H9 (cell line): ENCODE results near the gene TNIK. TPM values are rescaled to one million over a fixed set of nuclear protein-coding genes. Genes with fewer than 3 reads are reported as not detected.

Experiments used
- DNase-seq: peaks from one replicate; pipeline ENCODE4 v3.0.0-alpha.2; 2017
- H2AFZ ChIP-seq: one replicate; pipeline ENCODE4 v1.6.1; 2013; ENCODE audit warnings: mild to moderate bottlenecking, low read length, control low read depth, moderate library complexity
- H2AK5ac ChIP-seq: 2 replicates; pipeline ENCODE4 v1.6.1; 2013; ENCODE audit warnings: low read length, control low read depth, mixed read lengths; ENCODE audit not compliant: insufficient read length
- H2BK120ac ChIP-seq: one replicate; pipeline ENCODE4 v1.6.1; 2013; ENCODE audit warnings: low read depth, mild to moderate bottlenecking, low read length, control low read depth, inconsistent platforms; ENCODE audit not compliant: poor library complexity, severe bottlenecking
- H2BK12ac ChIP-seq: 2 replicates; pipeline ENCODE4 v1.6.1; 2013; ENCODE audit warnings: low read length, control low read depth, mixed read lengths, low read depth; ENCODE audit not compliant: insufficient read length
- H2BK15ac ChIP-seq: 2 replicates; pipeline ENCODE4 v1.6.1; 2013; ENCODE audit warnings: low read depth, low read length, control low read depth
- H2BK20ac ChIP-seq: one replicate; pipeline ENCODE4 v1.6.1; 2013; ENCODE audit warnings: low read depth, mild to moderate bottlenecking, low read length, control low read depth, inconsistent platforms; ENCODE audit not compliant: poor library complexity, severe bottlenecking
- H2BK5ac ChIP-seq: 2 replicates; pipeline ENCODE4 v1.6.1; 2013; ENCODE audit warnings: low read length, control low read depth, mixed read lengths; ENCODE audit not compliant: insufficient read length
- H3K14ac ChIP-seq: 2 replicates; pipeline ENCODE4 v1.6.1; 2013; ENCODE audit warnings: low read length, control low read depth; ENCODE audit not compliant: insufficient read depth
- H3K18ac ChIP-seq: 2 replicates; pipeline ENCODE4 v1.6.1; 2013; ENCODE audit warnings: low read depth, mild to moderate bottlenecking, mixed read lengths, low read length, control low read depth; ENCODE audit not compliant: insufficient read length
- H3K23ac ChIP-seq: 2 replicates; pipeline ENCODE4 v1.6.1; 2013; ENCODE audit warnings: low read length, control low read depth, mixed read lengths, low read depth; ENCODE audit not compliant: insufficient read length
- H3K23me2 ChIP-seq: 2 replicates; pipeline ENCODE4 v1.6.1; 2013; ENCODE audit warnings: low read depth, mild to moderate bottlenecking, mixed read lengths, low read length, control low read depth; ENCODE audit not compliant: insufficient read length, poor library complexity, severe bottlenecking
- H3K27ac ChIP-seq: 2 replicates; pipeline ENCODE4 v1.5.1; 2013; ENCODE audit warnings: low read length, control low read depth, mixed read lengths, low read depth; ENCODE audit not compliant: insufficient read length
- H3K27me3 ChIP-seq: 2 replicates; pipeline ENCODE4 v1.6.1; 2013; ENCODE audit warnings: low read length, control low read depth, inconsistent platforms; ENCODE audit not compliant: insufficient read depth
- H3K4ac ChIP-seq: 2 replicates; pipeline ENCODE4 v1.6.1; 2013; ENCODE audit warnings: low read depth, mild to moderate bottlenecking, control low read depth, inconsistent platforms, low read length, moderate library complexity
- H3K4me1 ChIP-seq: 2 replicates; pipeline ENCODE4 v1.6.1; 2013; ENCODE audit warnings: low read length, control low read depth, inconsistent platforms; ENCODE audit not compliant: insufficient read depth
- H3K4me2 ChIP-seq: 2 replicates; pipeline ENCODE4 v1.6.1; 2013; ENCODE audit warnings: low read length, control low read depth, mixed read lengths; ENCODE audit not compliant: insufficient read length, insufficient read depth
- H3K56ac ChIP-seq: 2 replicates; pipeline ENCODE4 v1.6.1; 2013; ENCODE audit warnings: low read depth, mild to moderate bottlenecking, mixed read lengths, low read length, control low read depth; ENCODE audit not compliant: insufficient read length
- H3K79me1 ChIP-seq: 2 replicates; pipeline ENCODE4 v1.6.1; 2013; ENCODE audit warnings: low read depth, mild to moderate bottlenecking, moderate library complexity, low read length, control low read depth, inconsistent platforms; ENCODE audit not compliant: insufficient read depth, poor library complexity, severe bottlenecking
- H3K79me2 ChIP-seq: 2 replicates; pipeline ENCODE4 v1.6.1; 2013; ENCODE audit warnings: low read length, control low read depth, inconsistent platforms; ENCODE audit not compliant: insufficient read depth
- H3K9ac ChIP-seq: 2 replicates; pipeline ENCODE4 v1.6.1; 2013; ENCODE audit warnings: low read length, control low read depth, mixed read lengths; ENCODE audit not compliant: insufficient read length; ENCODE audit errors: extremely low read depth
- H3K9me3 ChIP-seq: one replicate; pipeline ENCODE4 v1.6.1; 2013; ENCODE audit warnings: low read depth, low read length, inconsistent platforms; ENCODE audit not compliant: control insufficient read depth
- H3T11ph ChIP-seq: one replicate; pipeline ENCODE4 v1.6.1; 2013; ENCODE audit warnings: mild to moderate bottlenecking, low read length, control low read depth, inconsistent platforms
- H4K20me1 ChIP-seq: one replicate; pipeline ENCODE4 v1.6.1; 2013; ENCODE audit not compliant: control insufficient read depth, insufficient read length, insufficient read depth
- H4K5ac ChIP-seq: 2 replicates; pipeline ENCODE4 v1.6.1; 2013; ENCODE audit warnings: low read depth, mild to moderate bottlenecking, mixed read lengths, low read length, control low read depth; ENCODE audit not compliant: insufficient read length
- H4K8ac ChIP-seq: replicated peaks from 2 replicates; pipeline ENCODE4 v1.6.1; 2013; ENCODE audit warnings: low read length, control low read depth, mixed read lengths, low read depth; ENCODE audit not compliant: insufficient read length
- H4K91ac ChIP-seq: 2 replicates; pipeline ENCODE4 v1.6.1; 2013; ENCODE audit warnings: low read depth, mild to moderate bottlenecking, moderate library complexity, mixed read lengths, low read length, control low read depth; ENCODE audit not compliant: insufficient read length
- H3K27ac Mint-ChIP-seq, 3 experiments: 2 replicates in 2 of 3; 3 replicates in 1 of 3; pipeline ENCODE4 v1.8.0; 2020 to 2021; ENCODE audit warnings: mixed read lengths in 3 of 3, mild to moderate bottlenecking in 1 of 3, moderate library complexity in 1 of 3
- H3K27me3 Mint-ChIP-seq: 2 replicates; pipeline ENCODE4 v1.8.0; 2021; ENCODE audit warnings: low read depth, mild to moderate bottlenecking, moderate library complexity, mixed read lengths
- H3K36me3 Mint-ChIP-seq, 3 experiments: 2 replicates in 2 of 3; 3 replicates in 1 of 3; pipeline ENCODE4 v1.8.0; 2020 to 2021; ENCODE audit warnings: low read depth in 3 of 3, mixed read lengths in 3 of 3; ENCODE audit not compliant: insufficient read depth in 1 of 3
- H3K4me1 Mint-ChIP-seq, 2 experiments: 2 replicates each; pipeline ENCODE4 v1.8.0; 2020; ENCODE audit warnings: mixed read lengths in 2 of 2
- H3K4me3 Mint-ChIP-seq, 2 experiments: 2 replicates in 1 of 2; 3 replicates in 1 of 2; pipeline ENCODE4 v1.8.0; 2020 to 2021; ENCODE audit warnings: mild to moderate bottlenecking in 2 of 2, mixed read lengths in 2 of 2, moderate library complexity in 1 of 2
- H3K9me3 Mint-ChIP-seq, 2 experiments: 2 replicates in 1 of 2; 3 replicates in 1 of 2; pipeline ENCODE4 v1.8.0; 2020; ENCODE audit warnings: mild to moderate bottlenecking in 2 of 2, mixed read lengths in 2 of 2, moderate library complexity in 1 of 2
- WGBS: extraction: QIAGEN DNeasy Blood & Tissue Kit; methylation state at CpG from one replicate; pipeline ENCODE4 v1.1.7; 2013; ENCODE audit warnings: missing lambda C conversion rate, low lambda C conversion rate, mixed read lengths; ENCODE audit not compliant: insufficient read length; ENCODE audit errors: extremely low coverage; 5-methylcytosine and 5-hydroxymethylcytosine counted together
- total RNA-seq: library from RNA; stranded (reverse); gene quantifications from 2 replicates; pipeline ENCODE4 v1.2.1, GENCODE V29; 2021
- TF ChIP-seq, protein P1 (sequence below): fragments of 200-600 bp; sonication (generic); conservative IDR thresholded peaks from 3 replicates; pipeline ENCODE4 v1.8.0; 2021; ENCODE audit warnings: antibody characterized with exemption, mild to moderate bottlenecking

The TNIK gene
- total RNA-seq, 1 experiment from 2014 or later = 15.9 TPM

DNA sequence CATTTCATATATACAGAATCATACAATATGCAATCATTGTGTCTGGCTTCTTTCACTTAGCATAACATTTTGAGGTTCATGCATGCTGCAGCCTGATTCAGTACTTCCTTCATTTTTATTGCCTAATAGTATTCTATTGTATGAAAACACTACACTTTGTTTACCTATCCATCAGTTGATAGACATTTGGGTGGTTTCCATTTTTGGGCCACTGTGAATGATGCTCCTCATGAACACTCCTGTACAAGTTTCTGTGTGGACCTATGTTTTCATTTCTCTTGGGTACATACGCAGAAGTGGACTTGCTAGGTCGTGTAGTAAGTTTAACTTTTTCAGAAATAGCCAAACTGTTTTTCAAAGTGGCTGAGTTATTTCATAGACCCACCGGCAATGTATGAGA is 18.8 kb downstream of the TNIK start:
- peak overlapping the region in 2 of 3 experiments; percentile 91 to 94; a peak in 1 of 7 replicates for H3K27ac Mint-ChIP-seq
- H3K27ac ChIP-seq = no peak overlapping the region

More for the DNA sequence above, 18.8 kb downstream of the TNIK start:
- Histone ChIP-seq H3K9ac (no peak overlapping the region), H3T11ph (no peak overlapping the region), H3K79me2 (peaks cover 6% of the 10 kb centered on the region; the same call in 1 of the 2 replicates), H3K9me3 (no peaks in the 10 kb centered on the region), H2BK12ac (no peak overlapping the region), H2BK120ac (no peak overlapping the region), H3K23me2 (no peaks in the 10 kb centered on the region), H3K4me1 (peaks cover 15% of the 10 kb centered on the region; the same call in 1 of the 2 replicates), H3K4ac (no peak overlapping the region), H2AFZ (no peak overlapping the region), H2AK5ac (no peak overlapping the region), H4K20me1 (no peaks in the 10 kb centered on the region), H3K56ac (no peak overlapping the region), H3K18ac (no peak overlapping the region), H2BK5ac (no peak overlapping the region), H4K5ac (no peak overlapping the region), H3K4me2 (no peak overlapping the region), H3K14ac (no peak overlapping the region), H3K23ac (no peak overlapping the region), H2BK20ac (no peak overlapping the region), H2BK15ac (no peak overlapping the region), H3K27me3 (no peaks in the 10 kb centered on the region), H4K8ac (no peak overlapping the region), H4K91ac (no peak overlapping the region), H3K79me1 (no peaks in the 10 kb centered on the region)
- no peak for DNase-seq
- Mint-ChIP-seq H3K9me3 (no peaks in the 10 kb centered on the region), H3K4me3 (no peak overlapping the region), H3K27me3 (no peaks in the 10 kb centered on the region), H3K4me1 (peaks cover 64 to 73% of the 10 kb centered on the region in 2 experiments), H3K36me3 (peaks cover 0 to 2% (median 0%) of the 10 kb centered on the region in 3 experiments; a peak in 2 of 7 replicates)
- TF ChIP-seq, protein P1, sequence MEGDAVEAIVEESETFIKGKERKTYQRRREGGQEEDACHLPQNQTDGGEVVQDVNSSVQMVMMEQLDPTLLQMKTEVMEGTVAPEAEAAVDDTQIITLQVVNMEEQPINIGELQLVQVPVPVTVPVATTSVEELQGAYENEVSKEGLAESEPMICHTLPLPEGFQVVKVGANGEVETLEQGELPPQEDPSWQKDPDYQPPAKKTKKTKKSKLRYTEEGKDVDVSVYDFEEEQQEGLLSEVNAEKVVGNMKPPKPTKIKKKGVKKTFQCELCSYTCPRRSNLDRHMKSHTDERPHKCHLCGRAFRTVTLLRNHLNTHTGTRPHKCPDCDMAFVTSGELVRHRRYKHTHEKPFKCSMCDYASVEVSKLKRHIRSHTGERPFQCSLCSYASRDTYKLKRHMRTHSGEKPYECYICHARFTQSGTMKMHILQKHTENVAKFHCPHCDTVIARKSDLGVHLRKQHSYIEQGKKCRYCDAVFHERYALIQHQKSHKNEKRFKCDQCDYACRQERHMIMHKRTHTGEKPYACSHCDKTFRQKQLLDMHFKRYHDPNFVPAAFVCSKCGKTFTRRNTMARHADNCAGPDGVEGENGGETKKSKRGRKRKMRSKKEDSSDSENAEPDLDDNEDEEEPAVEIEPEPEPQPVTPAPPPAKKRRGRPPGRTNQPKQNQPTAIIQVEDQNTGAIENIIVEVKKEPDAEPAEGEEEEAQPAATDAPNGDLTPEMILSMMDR = no peak
- WGBS = no CpG with 5 or more reads among the region's 3 CpGs
